HG03039 (cell line): ENCODE measurements around the gene ABCG8.

ENCODE experiments used
- ATAC-seq: cut with Tn5 transposase; IDR thresholded peaks from one replicate; pipeline ENCODE4 v1.9.1; 2021; ENCODE audit warnings: mild to moderate bottlenecking, moderate library complexity; ENCODE audit not compliant: unreplicated experiment

Gene ABCG8

DNA sequence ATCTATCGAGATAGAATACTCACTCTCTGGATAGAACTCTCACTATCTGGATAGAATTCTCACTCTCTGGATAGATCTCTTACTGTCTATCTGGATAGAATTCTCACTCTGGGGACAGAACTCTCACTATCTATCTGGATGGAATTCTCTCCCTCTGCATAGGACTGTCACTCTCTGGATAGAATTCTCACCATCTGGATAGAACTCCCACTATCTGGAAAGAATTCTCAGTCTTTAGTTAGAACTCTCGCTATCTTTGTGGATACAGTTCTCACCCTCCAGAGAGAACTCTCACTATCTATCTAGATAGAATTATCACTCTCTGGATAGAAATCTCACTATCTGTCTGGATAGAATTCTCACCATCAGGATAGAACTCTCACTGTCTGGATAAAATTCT lies 16.5 kb downstream of the ABCG8 start:
- no peak for ATAC-seq

DNA sequence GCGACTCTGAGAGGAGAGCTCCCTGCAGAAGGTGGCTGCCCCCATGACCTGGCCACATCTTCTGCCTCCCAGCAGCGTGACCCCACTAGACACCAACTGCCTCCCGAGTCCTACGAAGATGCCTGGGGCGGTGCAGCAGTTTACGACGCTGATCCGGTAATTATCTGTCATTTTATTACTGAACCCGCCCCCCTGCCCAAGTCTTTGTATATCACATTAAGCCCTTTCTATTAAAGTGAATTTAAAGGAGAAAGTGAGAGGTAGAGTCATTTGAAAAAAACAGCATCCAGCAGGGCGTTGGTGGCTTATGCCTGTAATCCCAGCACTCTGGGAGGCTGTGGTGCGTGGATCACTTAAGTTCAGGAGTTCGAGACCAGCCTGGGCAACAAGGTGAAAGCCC lies 33.4 kb downstream of the ABCG8 start:
- no peak for ATAC-seq

DNA sequence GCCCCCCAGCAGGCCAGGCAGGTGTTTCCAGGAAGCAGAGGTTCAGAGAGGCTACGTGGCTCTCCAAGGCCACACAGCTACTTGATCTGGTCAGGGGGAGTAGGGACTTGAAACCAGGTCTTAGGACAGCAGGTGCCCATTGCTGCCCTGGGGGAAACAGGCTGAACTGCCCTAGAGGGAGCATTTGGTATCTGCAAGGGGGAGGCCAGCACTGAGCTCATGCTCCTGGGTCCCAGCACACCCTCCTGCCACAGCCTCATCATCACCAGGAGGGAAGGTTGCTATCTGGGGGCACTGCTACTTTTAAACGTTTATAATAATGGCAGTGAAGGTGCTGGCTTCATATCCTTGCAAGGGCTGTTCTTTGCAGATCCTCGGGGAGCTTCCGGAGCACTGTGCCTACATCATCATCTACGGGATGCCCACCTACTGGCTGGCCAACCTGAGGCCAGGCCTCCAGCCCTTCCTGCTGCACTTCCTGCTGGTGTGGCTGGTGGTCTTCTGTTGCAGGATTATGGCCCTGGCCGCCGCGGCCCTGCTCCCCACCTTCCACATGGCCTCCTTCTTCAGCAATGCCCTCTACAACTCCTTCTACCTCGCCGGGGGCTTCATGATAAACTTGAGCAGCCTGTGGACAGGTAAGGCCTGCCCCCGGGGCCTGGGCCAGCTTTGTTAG lies 36.1 kb downstream of the ABCG8 start:
- ATAC-seq: no peak

DNA sequence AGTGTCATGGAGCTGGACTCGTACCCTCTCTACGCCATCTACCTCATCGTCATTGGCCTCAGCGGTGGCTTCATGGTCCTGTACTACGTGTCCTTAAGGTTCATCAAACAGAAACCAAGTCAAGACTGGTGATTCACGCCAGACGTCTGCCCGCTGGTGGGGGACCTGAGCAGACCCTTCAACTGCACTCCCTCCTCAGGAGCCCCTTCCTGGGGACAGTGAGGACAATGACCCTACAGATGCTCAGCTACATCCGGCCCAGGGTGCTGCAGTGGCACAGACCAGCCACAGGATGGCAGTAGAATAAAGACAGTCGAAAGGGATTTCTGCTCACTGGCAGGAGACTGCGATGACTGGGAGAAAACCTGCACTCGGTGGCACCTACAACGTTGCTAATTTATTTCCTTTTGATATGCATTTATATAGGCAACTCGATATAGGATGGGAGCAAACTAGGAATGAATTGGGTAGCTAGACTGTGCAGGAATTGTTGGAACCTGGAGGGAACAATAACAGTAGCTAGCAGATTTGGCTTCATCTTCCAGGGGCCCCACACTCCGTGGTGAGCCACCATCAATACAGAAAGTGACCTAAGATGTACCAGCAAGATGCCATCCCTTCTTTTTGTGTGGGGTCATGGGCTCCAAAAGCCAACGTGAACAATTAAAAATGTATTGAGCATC lies 39.2 kb downstream of the ABCG8 start:
- ATAC-seq: no peak

DNA sequence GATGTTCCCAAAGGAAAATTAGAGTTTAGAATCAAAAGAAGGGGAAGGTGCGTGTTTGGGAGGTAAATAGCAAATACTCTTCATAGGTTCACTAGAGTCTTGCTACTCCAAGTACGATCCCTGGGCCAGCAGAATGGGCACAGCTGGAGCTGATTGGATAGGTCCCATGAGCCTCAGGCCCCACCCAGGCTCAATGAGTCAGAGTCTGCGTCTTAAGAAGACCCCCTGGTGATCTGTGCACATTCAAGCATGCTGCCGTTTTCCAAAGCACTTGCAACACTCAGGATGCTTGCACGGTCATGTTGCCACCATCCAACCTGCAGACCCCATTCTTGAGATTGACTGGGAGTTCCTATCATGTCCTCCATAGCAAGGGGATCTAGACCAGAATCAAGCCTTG lies 40.5 kb downstream of the ABCG8 start:
- no peak for ATAC-seq

DNA sequence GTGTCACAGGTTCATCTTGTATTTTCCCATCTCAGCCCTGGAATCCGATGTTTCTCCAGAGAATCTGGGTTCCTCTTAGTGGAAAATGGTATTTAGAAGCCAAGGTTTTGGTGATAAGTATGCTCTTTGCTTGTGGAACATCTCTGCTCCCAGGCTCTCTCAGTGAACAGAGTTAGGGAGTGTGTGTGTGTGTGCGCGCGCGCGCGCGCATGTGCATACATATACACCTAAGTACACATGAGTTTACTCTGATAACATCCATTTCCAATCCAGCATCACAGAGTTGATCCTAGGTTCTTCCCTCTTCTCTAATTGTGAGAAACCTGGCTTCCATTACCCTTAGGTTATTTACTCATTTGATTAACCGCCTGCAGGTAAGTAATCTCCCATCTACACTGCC lies 41.7 kb downstream of the ABCG8 start:
- no peak for ATAC-seq

DNA sequence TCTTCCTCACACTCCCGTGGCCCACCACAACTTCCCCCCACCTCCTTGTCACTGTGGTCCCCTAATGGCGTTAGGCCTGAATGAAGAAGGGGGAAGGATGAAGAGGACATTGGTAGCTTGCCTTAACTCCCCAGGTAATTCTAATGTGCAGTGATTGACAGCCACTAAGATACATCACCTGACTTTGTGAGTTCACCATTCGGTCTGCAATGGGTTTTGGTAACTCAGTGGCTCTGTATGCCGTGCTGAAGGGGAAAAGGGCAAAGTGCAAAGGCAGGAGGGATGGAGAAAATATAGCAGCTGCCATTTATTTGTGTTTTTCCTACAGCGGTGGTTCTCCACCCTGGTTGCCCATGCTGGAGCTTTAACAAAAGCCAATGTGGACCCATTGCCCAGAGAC lies 42.2 kb downstream of the ABCG8 start:
- ATAC-seq: no peak

DNA sequence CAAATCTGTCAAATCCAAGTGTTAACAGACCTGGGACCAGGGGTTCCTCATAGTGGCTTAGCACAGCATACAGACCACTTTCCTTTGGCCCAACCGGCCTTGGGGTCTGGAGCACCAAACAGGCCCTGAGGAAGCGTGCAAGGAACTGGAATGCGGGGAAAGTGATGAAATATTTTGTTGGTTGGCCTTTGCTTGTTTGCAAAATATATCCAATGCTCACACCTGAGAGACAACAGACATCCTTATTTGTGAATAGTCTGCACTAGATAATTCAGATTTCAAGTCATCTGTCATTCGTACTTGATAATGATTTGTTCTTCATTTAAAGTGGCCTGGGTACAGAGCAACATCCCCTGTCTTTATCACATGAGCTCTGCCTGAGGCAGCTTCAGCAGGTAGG lies 43.5 kb downstream of the ABCG8 start:
- no peak for ATAC-seq

DNA sequence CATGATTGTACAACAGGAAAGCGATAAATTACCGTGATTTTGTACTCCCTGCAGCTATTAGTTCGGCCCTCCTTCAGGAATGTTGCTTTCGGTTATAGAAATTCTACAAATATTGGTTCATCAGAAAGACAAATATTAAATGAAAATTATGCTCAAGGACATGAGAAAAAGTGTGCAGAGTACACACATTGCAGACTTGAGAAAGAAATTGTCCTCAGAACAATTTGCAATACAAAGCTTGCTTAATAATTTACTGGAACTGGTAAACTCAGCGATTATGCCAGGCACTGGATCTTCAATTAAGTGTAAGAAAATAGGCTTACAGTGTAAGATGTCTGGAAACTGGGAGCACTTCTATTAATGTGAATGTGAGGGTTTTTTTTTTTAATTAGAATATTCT lies 45.9 kb downstream of the ABCG8 start:
- no peak for ATAC-seq

DNA sequence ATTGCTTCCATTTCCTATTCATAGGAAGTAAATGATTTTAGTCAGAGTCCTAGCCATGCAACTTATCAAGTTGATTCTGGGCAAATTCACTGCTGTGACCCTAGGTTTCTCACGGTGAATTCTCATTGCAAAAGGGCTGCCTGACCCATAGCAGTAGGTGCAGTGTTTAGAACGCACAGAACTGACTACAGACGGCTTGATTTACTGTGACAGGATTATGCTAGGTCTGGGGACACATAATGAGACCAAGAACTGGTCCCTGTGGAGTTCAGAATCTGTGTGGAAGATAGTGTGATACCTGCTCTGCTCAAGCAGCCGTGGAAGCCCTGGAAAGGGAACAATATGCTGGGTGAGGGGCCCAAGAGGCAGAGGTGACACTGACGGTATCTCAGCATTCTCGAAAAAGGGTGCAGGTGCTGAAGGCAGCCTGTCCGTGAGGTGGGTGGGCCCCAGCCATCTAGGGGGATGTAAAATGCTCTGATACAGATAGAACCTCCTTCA lies 46.4 kb downstream of the ABCG8 start:
- no peak for ATAC-seq

DNA sequence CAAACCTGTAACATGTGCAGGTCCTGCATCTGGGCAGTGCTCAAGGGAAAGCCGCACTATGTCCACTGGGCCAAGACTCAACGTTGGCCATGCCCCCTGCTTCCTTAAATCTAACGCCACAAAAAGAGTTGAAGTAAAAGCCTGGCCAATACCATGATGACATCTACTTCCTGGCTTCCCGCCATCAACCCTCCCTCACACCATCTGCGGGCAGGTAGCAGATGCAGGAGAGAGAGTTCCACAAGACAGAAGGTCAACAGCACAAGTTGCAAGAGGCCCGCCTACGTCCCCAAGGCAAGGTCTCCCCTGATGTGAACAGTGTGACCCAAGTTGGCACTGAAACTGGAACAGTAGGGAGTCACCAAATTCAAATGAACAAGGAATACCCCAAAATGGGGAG lies 48.4 kb downstream of the ABCG8 start:
- ATAC-seq: no peak

DNA sequence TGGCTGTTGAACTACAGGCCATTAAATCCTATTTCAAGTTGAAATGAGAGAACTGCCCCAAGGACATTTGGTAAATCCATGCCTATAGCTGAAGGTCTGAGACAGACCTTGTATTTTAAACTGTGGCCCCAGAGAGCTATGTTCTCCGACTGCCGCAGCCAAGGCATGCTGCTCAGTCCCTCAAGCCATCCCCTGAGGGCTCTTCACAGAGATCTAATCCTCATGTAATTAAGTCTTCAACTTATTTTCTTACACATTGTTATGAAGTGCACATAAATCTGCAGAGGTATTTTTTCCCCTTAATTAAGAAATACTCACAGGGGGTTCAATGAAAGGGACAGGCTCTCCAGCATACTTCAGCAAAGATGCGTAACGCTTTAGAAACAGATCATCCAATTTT lies 50.6 kb downstream of the ABCG8 start:
- no peak for ATAC-seq

DNA sequence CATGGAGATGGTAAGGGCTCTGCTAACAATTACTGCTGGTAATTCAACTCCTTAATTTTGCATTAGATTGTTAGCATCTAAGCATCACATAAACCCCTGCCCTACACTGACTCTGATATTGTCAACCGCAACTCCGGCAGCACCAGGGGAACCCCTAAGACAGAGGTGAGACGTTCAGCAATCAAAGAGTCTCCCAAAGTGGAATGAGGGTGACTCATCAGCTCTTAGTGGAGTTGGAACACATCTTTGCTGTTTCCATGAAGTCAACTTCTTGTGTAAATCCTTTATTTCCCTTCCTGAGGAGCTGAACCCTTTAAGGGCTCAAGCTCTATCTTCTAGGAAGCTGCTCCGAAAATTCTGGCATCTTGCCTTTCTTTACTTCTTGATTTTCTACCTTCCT lies 52.1 kb downstream of the ABCG8 start:
- ATAC-seq: no peak

DNA sequence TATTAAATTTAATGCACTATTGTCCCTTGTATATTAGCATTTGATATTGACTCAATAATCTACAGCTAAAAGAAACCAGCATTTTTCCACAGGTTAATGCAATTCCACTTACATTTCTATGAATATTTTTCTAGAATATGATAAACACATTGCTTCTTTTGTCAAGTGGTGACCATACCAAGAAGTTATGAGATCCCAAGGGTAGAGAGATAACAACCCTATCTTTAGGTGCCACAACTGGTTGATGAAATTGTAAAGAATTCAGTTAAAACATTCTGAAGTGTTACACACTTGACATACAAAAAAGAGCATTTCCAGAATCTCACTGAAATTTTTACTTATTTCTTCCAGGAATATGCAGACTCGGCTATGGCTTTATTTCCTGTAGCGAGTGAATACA lies 56.0 kb downstream of the ABCG8 start:
- no peak for ATAC-seq

DNA sequence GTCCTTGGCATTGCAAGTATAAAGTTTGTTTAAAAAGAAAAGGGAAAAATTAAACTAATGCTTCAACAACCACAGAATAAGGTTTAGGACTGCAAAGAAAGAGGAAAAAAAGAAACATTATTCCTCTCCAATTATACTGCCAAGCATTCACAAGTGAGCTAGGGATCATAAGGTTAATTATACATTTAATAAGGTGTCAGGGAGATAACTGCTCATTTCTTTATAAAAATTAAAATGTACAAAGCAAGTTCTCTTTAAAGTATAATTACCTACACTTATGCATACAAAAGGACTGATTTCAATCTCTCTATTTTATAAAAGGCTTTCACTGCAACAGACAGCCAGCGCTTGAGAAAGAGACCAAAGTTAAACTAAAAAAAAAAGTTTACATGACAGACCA lies 58.1 kb downstream of the ABCG8 start:
- ATAC-seq: no peak

DNA sequence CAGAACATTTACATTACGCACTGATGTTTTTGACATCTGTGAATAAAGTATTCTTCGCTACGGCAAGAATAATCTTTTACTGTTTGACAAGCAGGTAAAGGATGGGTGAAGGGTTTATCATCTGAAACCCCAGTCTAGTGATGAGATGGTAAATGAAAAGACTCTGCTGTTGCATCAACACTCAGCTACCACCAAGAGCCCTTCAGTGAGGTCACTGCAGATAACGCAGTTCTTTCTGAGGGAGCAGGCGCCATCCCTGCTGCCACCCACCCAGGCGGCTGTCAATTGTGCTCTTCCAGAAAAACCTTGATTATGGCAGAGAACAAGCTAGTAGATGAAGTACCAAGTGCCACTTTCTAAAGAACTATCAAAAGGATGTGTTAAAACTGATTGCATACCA lies 58.7 kb downstream of the ABCG8 start:
- ATAC-seq: no peak

DNA sequence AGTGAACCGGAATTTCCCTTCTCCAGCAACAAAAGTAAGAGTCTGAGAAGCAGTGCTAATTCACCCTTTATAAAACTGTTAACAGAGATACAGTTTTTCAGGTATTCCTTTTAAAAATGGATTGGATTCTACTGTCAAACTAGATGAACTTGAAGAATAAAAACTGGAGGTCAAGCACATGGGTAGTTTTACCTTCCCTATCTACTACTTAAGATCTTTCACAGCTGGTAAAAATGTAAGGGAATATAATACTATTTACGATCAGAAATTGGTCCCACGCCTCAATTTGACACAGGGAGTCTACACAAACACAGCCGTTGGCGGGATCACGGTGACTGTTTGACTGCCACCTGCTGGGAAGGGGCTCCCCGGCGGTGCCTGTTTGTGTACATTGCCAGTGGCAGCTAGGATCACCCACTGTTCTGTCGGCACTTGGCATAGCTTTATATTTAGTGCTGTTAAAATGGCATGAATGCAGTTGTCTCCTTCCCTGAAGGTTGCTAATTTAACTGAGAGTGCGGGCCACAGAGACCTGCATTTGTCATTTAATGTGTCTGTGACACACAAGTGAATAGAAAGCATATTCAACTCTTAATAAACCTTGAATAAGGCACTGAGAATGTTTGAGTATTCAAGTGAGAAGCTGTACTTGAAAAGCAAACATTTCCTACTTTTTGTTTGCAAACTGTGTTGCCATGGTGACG lies 59.5 kb downstream of the ABCG8 start:
- ATAC-seq: no peak

DNA sequence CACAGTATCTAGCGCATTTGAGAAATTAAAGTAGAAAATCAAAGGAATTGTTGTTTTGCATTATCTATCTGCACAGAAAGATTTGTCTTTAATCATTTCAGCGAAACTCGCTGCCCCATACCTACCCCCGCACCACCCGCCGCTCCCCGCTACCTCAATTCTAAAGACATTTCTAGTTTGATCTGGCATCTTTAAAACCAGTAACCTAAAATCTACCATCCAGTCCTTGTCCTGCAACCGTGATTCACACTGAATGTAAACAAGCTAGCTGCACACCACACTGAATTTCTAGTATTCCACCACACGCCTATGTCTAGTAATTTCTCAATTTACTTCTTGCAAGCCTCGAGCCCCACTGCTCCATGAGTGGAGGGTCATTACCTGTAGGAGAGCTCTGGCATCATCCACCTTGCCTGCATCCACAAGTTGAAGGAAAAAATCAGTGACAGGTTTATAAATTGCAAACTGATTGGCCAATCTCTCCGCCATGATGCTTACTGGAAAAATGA lies 60.1 kb downstream of the ABCG8 start:
- ATAC-seq: no peak

DNA sequence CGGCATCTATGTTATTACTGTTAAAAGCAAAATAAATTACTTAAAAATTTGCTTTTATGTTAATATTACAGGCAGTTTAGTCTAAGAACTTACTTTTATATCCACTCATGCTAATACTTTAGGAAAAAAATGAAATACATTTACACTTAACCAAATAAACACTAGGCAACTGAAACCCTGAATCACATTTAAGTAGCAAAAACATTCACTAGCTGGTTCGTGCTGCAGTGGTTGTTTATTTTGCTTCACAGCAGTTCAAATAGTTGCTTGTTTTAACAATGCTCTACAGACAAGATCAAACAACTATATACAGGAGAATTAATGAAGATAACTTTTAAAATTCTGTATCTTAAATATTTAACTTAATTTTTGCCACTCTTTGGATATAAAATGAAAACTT lies 60.8 kb downstream of the ABCG8 start:
- ATAC-seq: no peak

DNA sequence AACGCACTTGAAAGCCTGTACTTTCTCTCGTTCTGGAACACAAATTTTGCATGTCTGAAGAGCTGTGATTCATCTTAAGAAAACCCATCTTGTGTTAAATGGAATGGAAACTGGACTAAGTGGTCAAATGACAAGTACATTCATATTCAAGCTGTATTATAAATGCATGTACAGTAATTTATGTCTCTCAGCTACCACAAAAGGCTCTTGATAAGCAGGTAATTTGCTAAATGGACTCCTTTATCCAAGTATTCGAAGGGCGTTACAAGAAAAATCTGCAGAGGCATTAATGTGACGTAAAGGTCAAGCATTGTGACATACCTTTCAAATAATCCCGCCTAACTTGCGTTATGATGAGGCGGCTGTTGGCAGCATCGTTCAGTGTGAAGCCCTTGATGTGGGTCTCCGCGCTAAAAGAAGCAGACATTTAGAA lies 66.6 kb downstream of the ABCG8 start:
- no peak for ATAC-seq

DNA sequence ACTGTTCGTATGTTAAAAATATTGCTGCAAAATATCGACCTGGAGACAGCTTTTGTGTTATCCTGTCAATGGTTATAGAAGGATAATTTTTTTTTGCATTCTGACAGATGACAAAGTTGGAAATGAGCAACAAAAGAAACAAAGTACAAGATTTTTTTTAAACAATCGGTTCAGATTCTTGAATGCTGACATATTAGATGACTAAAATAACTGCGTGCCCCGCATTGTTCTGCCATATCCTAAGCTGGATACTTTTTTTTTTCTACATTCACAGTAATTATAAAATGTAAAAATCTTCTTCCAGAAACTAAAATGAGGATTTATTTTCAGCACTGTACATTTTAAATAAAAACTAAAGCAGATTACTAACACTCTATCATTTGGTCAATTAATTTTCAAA lies 67.1 kb downstream of the ABCG8 start:
- no peak for ATAC-seq
